ENCODE results near the gene TMSB15B.
A peak's percentile ranks its signal among the peaks of the same experiment; 100 is the strongest.
"Not testable (repeated sequence)": the region's sequence is repeated elsewhere in the genome, so short reads cannot be mapped to it uniquely, and the experiment has no call there.

Gene TMSB15B

GRCh38 chrX:103962411-103963278, at the start of gene TMSB15B:
Gene TMSB15B, plus strand, starts transcription at chrX:103962627.
- not testable (repeated sequence) for DNase-seq (ENCODE audit: low spot score)

- DNase-seq (ENCODE audit: low spot score) = no peak
Measured at GRCh38 chrX:103913356-103914020, 48.9 kb upstream of the TMSB15B start.

GRCh38 chrX:103918050-103918449, 44.4 kb upstream of the TMSB15B start:
- peak; percentile 55 for DNase-seq (ENCODE audit: low spot score)

- DNase-seq (ENCODE audit: low spot score) = peak; percentile 14
Measured at GRCh38 chrX:103918571-103919269, 43.7 kb upstream of the TMSB15B start.

- DNase-seq (ENCODE audit: low spot score) = peak; percentile 31
Measured at GRCh38 chrX:103919270-103919637, 43.2 kb upstream of the TMSB15B start.

GRCh38 chrX:103920515-103920914, 41.9 kb upstream of the TMSB15B start:
- not testable (repeated sequence) for DNase-seq (ENCODE audit: low spot score)

- no peak for DNase-seq (ENCODE audit: low spot score)
Measured at GRCh38 chrX:103927030-103927429, 35.4 kb upstream of the TMSB15B start.

GRCh38 chrX:103927633-103928032, 34.8 kb upstream of the TMSB15B start:
- no peak for DNase-seq (ENCODE audit: low spot score)

GRCh38 chrX:103932133-103932532, 30.3 kb upstream of the TMSB15B start:
- DNase-seq (ENCODE audit: low spot score) = no peak

- not testable (repeated sequence) for DNase-seq (ENCODE audit: low spot score)
Measured at GRCh38 chrX:103940257-103940656, 22.2 kb upstream of the TMSB15B start.

GRCh38 chrX:103941201-103941975, 21.0 kb upstream of the TMSB15B start:
- DNase-seq (ENCODE audit: low spot score) = peak; percentile 35

GRCh38 chrX:103949506-103949905, 12.9 kb upstream of the TMSB15B start:
- DNase-seq (ENCODE audit: low spot score) = no peak

- DNase-seq (ENCODE audit: low spot score) = no peak
Measured at GRCh38 chrX:103953353-103953752, 9.1 kb upstream of the TMSB15B start.

- DNase-seq (ENCODE audit: low spot score) = no peak
Measured at GRCh38 chrX:103954259-103954658, 8.2 kb upstream of the TMSB15B start.

GRCh38 chrX:103960599-103960998, 1.8 kb upstream of the TMSB15B start:
- DNase-seq (ENCODE audit: low spot score) = not testable (repeated sequence)

GRCh38 chrX:103983508-103983907, 21.1 kb downstream of the TMSB15B start:
- DNase-seq (ENCODE audit: low spot score) = not testable (repeated sequence)

GRCh38 chrX:103999234-103999633, 36.8 kb downstream of the TMSB15B start:
- DNase-seq (ENCODE audit: low spot score) = no peak

GRCh38 chrX:104008831-104009230, 46.4 kb downstream of the TMSB15B start:
- no peak for DNase-seq (ENCODE audit: low spot score)

- DNase-seq (ENCODE audit: low spot score) = no peak
Measured at GRCh38 chrX:104013158-104013557, 50.7 kb downstream of the TMSB15B start.

GRCh38 chrX:104013606-104014005, 51.2 kb downstream of the TMSB15B start, which contains the start of gene H2BW1:
Gene H2BW1, minus strand, starts transcription at chrX:104013708. Its CDS starts 132 bp downstream, at chrX:104013576.
- no peak for DNase-seq (ENCODE audit: low spot score)

- DNase-seq (ENCODE audit: low spot score) = not testable (repeated sequence)
Measured at GRCh38 chrX:104015576-104015975, 53.1 kb downstream of the TMSB15B start.
